Renal cortex interstitium (tissue), 11 donors: ENCODE data around the gene PHETA1. TPM values are rescaled to one million over a fixed set of nuclear protein-coding genes. Genes with fewer than 3 reads are reported as not detected.
"Not testable (repeated sequence)": the region's sequence is repeated elsewhere in the genome, so short reads cannot be mapped to it uniquely, and the experiment has no call there.

Experiments used
- DNase-seq, 11 donors: peaks; one replicate each; pipeline ENCODE4 v3.0.0-alpha.2; 2013; ENCODE audit warnings: low read depth in 9 of 11, low spot score in 4 of 11; ENCODE audit errors: extremely low read depth in 1 of 11
- polyA plus RNA-seq, 3 donors: library from polyadenylated mRNA; unstranded; fragments of 120-200 nt; gene quantifications; one replicate each; pipeline ENCODE4 v1.2.1, GENCODE V29; 2013; ENCODE audit not compliant: insufficient read length in 3 of 3

Gene PHETA1
- polyA plus RNA-seq, 3 donors = 10.4 to 15.1 (median 13.1) TPM

- DNase-seq = no peak
Observed at GRCh38 chr12:111407377-111408115, 38.7 kb upstream of the PHETA1 start.

DNA sequence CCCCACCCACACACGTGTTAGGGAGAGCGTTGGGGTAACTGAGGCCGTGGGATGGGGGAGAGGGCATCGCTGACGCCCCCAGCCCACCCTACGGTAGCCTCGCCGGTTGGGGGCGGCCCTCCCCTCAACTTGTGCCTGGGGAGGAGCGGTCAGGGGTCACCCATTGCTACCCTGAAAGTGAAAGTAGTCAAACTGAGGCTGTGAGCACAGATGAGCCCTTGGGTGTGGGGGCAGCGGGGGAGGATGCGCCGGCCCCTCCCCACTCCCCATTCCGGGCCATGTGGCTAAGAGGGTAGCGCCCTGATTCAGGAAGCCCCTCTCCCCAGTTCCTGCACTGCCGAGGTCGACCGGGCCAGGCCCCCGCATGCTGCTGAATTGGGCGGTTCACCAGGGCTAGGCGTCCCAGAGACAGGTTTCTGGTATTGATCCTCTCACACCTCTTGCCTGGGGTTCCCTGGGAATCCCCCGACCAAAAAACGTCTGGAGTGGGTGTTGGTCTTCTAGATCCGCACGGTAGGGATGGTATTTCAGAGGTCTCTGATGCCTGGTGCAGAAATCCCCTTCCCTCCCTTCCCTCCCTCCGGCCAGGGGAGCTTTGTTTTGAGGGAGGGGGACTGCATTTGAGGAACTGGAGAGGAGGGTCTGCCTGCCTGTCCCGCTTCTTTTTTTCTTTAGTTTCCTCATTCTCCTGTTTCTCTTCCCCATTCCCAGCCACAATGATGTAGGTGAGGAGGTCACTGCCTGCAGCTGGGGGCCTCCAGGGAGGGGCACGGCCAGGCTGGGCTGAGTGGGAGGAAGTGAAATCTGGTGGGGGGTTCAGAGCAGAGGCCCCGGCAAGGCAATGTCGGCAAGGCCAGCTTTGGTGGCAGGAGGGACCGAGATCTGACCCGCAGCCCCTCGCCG, 37.8 kb upstream of the PHETA1 start:
- no peak for DNase-seq

DNA sequence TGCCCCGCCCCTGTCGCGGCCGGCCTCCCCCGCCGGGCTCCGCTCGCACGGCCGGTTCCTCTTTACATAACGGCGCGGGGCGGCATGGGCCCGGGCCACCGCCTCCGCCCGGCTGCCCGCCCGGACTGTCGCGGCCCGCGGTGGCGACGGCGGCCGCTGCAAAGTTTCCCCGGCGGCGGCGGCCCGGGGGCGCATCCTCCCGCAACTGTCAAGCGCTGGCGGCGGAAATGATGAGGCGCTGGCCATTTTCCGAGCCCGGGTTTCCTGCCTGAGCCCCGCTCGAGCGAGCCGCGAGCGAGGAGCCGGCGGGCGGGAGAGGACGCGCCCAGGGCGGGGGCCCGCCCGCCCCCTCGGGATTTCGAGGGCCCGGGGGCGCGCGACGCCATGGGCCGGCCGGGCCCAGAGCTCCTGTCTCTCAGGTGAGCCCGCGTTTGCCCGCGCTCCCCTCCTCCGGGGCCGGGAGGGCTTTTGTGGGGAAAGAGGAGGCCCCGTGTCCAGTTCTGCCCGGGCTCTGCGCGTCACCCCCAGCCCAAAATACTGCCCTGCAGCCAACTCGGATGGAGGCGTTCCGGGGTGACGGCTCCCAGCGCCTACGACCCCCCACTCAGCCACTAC, 37.1 kb upstream of the PHETA1 start, which contains the start of gene SH2B3:
SH2B3 (plus strand) TSS at position 65 of the 615 bp plus-strand sequence. CDS start 12,223 bp downstream, outside the sequence.
- no peak for DNase-seq

DNA sequence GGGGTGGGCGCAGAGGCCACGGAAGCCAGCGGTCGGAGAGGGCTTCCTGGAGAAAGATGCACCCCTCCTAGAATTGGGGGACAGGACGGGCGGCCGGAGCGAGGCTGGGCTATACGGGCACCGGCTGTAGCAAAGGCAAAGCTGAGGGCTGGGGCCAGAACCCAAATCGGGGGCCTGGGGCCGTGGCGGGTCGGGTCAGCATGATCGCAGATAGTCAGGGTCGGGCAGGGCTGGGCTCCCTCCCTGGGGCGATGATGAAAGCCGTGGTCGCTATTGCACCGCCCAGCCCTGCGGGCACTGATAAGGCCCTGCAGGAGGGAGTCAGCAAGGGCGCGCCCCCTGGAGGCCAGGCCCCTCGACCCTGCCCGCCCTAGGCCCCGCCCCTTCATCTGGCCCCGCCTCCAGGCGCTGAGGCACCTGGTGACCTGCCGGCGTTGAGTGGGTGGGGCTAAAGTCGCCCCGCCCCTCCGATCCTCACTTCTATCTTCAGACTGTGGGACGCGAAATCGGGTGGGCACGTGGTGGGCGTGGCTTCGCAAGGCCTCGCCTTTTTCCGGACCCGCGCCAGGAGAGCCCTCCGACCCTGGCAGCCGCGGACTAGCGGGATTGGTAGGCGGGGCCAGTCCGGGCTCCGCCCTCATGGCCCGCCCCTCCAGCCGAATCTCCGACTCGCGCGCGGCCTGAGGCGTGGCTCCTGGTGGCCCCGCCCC, 36.4 kb upstream of the PHETA1 start:
- peak in 10 of 11 donors; percentile 73 to 86 (median 80) for DNase-seq

- DNase-seq = no peak
Observed at GRCh38 chr12:111404362-111405148, 35.7 kb upstream of the PHETA1 start.

DNA sequence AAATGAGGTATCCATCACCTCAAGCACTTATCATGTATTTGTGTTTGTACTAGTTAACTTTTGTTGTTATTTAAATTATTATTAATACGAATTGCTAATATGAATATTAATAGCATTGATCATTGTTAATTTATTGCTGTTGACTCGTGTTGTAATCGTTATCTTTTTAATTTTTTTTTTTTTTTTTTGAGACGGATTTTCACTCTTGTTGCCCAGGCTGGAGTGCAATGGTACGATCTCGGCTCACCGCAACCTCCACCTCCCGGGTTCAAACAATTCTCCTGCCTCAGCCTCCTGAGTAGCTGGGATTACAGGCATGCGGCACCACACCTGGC, 33.6 kb upstream of the PHETA1 start:
- DNase-seq = not testable (repeated sequence)

DNA sequence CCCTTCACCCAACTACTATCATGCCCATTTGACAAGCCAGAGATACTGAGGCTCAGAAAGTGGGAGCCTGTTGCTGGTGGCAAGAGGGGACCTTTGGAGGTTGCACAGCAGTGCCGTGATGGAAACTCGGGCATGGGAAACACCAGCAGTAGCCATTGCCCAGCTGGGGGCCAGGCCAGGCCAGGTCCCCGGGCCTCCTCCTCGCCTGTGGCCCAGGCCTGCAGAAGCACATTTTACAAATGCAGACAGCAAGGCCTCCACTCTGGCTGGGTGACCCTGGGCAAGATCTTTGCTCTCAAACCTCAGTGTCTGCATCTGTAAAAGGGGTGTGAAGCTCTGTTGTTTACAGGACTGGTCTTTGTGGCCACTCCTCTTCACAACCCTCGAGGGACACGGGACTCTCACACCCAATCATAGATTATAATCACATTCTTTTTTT, 32.3 kb upstream of the PHETA1 start:
- DNase-seq = no peak

GRCh38 chr12:111399741-111400404, 31.0 kb upstream of the PHETA1 start:
- DNase-seq = not testable (repeated sequence)

DNA sequence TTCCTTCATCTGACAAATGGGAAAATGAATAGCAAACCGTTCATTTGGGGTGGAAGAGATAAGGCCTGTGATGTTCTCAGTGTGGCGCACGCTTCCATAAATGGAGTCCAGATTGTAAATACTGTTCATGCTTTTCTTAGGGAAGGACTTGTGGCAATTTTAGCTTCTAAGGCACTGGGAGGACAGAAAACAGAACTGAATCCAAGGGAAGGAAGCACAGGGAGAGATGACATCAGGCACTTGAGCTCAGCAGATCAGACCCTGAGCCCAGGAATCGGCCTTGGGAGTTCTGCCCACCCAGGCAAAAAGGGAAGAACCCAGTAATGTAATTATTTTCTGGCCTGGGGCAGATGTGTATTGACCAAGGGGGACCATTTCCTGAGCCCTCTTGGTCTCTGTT, 29.6 kb upstream of the PHETA1 start:
- no peak for DNase-seq

GRCh38 chr12:111396726-111397445, 28.0 kb upstream of the PHETA1 start:
- DNase-seq = peak in 6 of 11 donors; percentile 55 to 75 (median 70)

GRCh38 chr12:111396271-111396670, 27.4 kb upstream of the PHETA1 start:
- DNase-seq = not testable (repeated sequence)

DNA sequence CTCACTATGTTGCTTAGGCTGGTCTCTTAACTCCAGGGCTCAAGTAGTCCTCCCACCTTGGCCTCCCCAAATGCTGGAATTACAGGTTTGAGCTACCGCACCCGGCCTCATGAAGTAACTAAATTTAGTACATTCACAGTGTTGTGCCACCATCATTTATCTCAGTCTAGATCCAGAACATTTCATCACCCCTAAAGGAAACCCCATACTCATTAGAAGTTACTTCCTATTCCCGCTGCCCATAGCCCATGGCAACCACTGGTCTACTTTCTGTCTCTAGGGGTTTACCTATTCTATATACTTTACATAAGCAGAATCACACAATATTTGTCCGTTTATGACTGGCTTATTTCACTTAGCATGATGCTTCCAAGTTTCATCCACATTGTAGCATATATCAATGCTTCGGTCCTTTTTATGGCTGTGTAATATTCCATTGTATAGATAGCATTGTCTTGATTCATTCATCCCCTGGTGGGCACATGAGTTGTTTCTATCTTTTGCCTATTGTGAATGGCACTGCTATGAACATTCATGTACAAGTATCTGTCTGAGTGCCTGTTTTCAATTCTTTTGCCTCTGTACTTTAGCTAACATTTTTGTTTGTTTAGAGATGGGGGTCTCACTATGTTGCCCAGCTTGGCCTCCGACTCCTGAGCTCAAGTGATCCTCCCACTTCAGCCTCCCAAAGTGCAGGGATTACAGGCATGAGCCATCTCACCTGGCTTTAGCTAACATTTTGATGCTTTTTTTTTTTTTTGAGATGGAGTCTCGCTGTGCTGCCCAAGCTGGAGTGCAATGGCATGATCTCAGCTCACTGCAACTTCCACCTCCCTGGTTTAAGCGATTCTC, 26.7 kb upstream of the PHETA1 start:
- DNase-seq = no peak

GRCh38 chr12:111394480-111394879, 25.6 kb upstream of the PHETA1 start:
- no peak for DNase-seq

- DNase-seq = no peak
Observed at GRCh38 chr12:111393700-111394300, 24.9 kb upstream of the PHETA1 start.

DNA sequence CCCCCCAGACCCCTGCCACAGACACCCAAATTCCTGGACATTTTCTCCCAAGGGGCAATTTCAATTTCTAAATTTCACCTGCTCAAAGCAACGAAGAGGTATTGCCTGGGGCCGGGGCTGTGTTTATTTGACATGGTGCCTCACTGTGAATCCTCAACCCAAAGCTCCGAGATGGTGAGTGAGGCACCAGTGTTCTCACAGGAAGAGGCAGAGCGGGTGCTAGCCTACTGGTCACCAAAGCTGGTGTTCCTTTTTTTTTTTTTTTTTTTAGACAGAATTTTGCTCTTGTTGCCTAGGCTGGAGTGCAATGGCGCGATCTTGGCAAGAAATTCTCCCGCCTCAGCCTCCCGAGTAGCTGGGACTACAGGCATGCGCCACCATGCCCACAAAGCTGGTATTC, 22.0 kb upstream of the PHETA1 start:
- no peak for DNase-seq

GRCh38 chr12:111389635-111390034, 20.7 kb upstream of the PHETA1 start:
- no peak for DNase-seq
